Chondrocyte (in vitro differentiated cells): ENCODE measurements around the gene CCNI. TPM values are rescaled to one million over a fixed set of nuclear protein-coding genes. Genes with fewer than 3 reads are reported as not detected.

Source experiments
- DNase-seq: peaks from one replicate; pipeline ENCODE4 v3.0.0; 2021; ENCODE audit warnings: mixed read lengths, low spot score
- H3K27ac Mint-ChIP-seq: one replicate; pipeline ENCODE4 v1.8.0; 2021; ENCODE audit warnings: mild to moderate bottlenecking, moderate library complexity, mixed read lengths; ENCODE audit not compliant: unreplicated experiment
- H3K27me3 Mint-ChIP-seq: 2 replicates; pipeline ENCODE4 v1.8.0; 2021; ENCODE audit warnings: low read depth, mixed read lengths
- H3K36me3 Mint-ChIP-seq: 2 replicates; pipeline ENCODE4 v1.8.0; 2021; ENCODE audit warnings: low read depth, mixed read lengths
- H3K4me1 Mint-ChIP-seq: 2 replicates; pipeline ENCODE4 v1.8.0; 2021; ENCODE audit warnings: low read depth, mild to moderate bottlenecking, mixed read lengths
- H3K4me3 Mint-ChIP-seq: one replicate; pipeline ENCODE4 v1.8.0; 2021; ENCODE audit warnings: mild to moderate bottlenecking, moderate library complexity, mixed read lengths; ENCODE audit not compliant: unreplicated experiment
- H3K9me3 Mint-ChIP-seq: 2 replicates; pipeline ENCODE4 v1.8.0; 2021; ENCODE audit warnings: low read depth, mixed read lengths
- total RNA-seq: library from RNA; stranded (reverse); gene quantifications from 3 replicates; pipeline ENCODE4 v1.2.1, GENCODE V29; 2021
- TF ChIP-seq, protein P1 (sequence below): fragments of 200-600 bp; sonication (generic); IDR thresholded peaks from 2 replicates; pipeline ENCODE4 v1.5.0; 2021; ENCODE audit warnings: antibody characterized with exemption, mild to moderate bottlenecking, moderate library complexity

CCNI gene
- total RNA-seq, 1 donor from 2014 or later, result 220 TPM

DNA sequence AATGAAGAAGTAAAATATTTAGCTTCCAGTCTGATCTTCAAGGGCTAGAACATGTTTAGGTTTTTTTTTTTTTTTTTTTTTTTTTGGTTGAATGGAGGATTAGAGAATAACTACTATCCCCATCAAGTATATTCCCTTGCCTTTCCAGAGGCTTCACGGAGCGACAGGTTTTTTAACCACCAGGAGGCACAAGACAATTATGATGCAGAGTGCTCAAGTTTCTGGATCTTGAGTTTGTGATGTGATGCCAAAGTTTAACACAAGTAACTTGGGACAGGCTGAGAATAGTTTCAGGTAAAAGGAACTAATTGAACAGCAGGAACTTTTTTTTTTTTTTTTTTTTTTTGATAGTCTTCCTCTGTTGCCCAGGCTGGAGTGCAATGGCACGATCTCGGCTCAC lies 30.3 kb downstream of the CCNI start:
- H3K4me1 Mint-ChIP-seq, result peaks cover 68% of the 10 kb centered on the region
- no peak for DNase-seq
- no peak overlapping the region for H3K4me3 Mint-ChIP-seq
- H3K9me3 Mint-ChIP-seq, result no peaks in the 10 kb centered on the region
- H3K27ac Mint-ChIP-seq, result peak overlapping the region; percentile 79
- H3K36me3 Mint-ChIP-seq, result peaks cover 33% of the 10 kb centered on the region
- TF ChIP-seq, protein P1, sequence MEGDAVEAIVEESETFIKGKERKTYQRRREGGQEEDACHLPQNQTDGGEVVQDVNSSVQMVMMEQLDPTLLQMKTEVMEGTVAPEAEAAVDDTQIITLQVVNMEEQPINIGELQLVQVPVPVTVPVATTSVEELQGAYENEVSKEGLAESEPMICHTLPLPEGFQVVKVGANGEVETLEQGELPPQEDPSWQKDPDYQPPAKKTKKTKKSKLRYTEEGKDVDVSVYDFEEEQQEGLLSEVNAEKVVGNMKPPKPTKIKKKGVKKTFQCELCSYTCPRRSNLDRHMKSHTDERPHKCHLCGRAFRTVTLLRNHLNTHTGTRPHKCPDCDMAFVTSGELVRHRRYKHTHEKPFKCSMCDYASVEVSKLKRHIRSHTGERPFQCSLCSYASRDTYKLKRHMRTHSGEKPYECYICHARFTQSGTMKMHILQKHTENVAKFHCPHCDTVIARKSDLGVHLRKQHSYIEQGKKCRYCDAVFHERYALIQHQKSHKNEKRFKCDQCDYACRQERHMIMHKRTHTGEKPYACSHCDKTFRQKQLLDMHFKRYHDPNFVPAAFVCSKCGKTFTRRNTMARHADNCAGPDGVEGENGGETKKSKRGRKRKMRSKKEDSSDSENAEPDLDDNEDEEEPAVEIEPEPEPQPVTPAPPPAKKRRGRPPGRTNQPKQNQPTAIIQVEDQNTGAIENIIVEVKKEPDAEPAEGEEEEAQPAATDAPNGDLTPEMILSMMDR, result peak; percentile 61
- no peaks in the 10 kb centered on the region for H3K27me3 Mint-ChIP-seq

DNA sequence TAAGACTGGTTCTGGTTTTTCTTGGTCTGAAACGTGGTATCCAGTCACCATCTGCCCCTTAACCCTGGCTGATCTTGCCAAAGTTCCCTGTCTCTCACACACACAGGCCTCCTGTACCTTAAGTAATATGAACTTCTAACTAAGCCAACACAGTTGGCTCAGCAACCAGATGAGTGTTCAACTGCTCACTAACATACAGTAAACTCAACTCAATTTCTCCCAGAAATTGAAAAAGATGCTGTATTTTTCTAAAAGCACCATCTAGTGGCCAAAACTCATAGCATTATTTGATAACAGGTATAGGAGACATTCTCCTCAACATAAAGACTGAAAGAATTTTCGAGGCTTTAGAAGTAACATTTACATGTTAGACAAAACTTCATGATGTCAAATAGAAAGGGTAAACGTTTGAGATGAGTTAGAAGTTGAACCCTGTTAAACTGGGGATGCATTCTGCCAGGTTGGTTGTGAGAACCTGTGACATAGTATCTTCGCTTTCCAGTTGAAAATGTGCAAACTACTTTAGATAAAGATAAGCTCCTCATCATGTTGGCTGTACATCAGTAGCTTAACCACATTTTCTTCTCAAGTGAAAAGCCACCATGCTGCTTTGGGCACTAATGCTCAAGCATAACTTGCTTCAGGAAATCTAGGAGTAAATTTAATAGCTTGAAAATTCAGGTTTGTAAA lies 31.2 kb downstream of the CCNI start:
- H3K27me3 Mint-ChIP-seq, result no peaks in the 10 kb centered on the region
- no peak overlapping the region for H3K4me3 Mint-ChIP-seq
- no peak for DNase-seq
- TF ChIP-seq, protein P1, result peak; percentile 83
- H3K4me1 Mint-ChIP-seq, result peaks cover 69% of the 10 kb centered on the region
- H3K27ac Mint-ChIP-seq, result peak overlapping the region; percentile 89
- peaks cover 37% of the 10 kb centered on the region for H3K36me3 Mint-ChIP-seq
- no peaks in the 10 kb centered on the region for H3K9me3 Mint-ChIP-seq

DNA sequence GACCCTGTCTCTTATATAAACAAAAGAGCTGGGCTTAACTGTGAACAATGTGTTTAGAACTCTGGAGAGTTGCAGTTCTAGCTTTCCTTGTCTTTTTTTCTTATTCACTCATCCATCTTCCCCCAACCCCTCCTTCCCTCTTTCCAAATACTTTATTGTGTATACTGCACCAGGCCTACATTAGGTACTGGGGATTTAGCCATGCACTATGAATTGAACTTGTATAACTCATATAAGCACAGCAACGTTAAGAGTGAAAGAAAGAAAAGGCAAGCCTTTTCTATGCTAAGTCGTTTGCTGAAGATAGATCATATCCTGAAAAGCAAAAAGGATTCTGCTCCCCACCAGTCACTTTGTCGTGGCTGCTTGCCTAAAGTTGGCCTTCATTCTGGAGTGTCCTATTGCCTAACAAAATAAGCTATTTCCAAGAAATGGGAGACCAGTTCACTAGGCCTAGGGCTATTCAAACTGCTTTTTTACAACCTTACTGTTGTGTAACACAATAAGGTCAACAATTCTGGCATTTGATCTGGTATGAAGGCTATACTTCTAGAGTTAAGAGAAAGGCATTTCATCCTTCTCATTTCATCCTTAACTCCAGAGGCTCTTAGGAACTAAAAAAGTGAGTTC lies 32.2 kb downstream of the CCNI start:
- Mint-ChIP-seq H3K4me1 (peaks cover 76% of the 10 kb centered on the region), H3K4me3 (no peak overlapping the region), H3K27me3 (no peaks in the 10 kb centered on the region), H3K9me3 (no peaks in the 10 kb centered on the region), H3K27ac (peak overlapping the region; percentile 89), H3K36me3 (peaks cover 43% of the 10 kb centered on the region)
- DNase-seq, result no peak
- TF ChIP-seq, protein P1, result no peak

DNA sequence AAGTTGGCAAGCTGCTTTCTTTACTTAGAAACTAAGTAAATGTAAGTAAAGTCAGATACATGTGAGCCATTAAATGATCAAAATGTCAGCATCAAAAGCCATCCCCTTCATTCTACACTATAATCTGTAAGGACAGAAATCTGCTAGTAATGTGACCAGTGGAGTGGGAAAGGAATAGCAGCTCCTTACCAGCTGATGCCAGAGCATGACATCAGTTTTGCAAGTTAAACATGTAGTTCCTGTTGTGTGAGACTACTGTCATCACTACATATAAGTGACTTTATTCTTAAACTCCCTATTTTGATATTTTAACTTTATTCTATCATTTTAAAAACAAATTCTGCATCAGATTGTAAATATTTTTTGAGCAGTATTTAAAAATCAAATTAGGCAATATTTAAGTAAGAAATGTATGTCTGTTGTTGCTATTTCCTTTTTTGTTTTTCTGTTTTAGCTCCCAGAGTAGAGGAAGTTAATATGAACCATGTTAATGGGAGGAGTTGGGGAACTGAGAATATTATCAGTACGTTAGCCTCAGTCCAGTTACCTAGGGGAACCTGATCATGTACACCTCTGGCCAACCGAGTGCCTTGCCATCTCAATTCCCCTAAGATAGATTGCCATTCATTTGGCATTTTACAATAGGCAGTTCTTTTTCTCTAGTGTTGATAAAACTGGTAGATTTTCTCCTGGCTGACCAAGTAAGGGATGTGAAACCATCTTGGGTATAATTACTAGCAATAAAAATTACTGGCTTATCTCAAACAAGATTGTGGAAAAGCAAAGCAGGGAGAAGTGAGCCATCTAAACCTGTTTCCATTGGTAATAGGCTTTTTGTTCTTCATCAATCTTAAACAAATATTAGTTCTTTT lies 34.7 kb downstream of the CCNI start:
- H3K4me1 Mint-ChIP-seq, result peaks cover 78% of the 10 kb centered on the region
- TF ChIP-seq, protein P1, result no peak
- peaks cover 37% of the 10 kb centered on the region for H3K36me3 Mint-ChIP-seq
- H3K4me3 Mint-ChIP-seq, result no peak overlapping the region
- DNase-seq, result no peak
- H3K9me3 Mint-ChIP-seq, result no peaks in the 10 kb centered on the region
- peak overlapping the region; percentile 78 for H3K27ac Mint-ChIP-seq
- no peaks in the 10 kb centered on the region for H3K27me3 Mint-ChIP-seq

DNA sequence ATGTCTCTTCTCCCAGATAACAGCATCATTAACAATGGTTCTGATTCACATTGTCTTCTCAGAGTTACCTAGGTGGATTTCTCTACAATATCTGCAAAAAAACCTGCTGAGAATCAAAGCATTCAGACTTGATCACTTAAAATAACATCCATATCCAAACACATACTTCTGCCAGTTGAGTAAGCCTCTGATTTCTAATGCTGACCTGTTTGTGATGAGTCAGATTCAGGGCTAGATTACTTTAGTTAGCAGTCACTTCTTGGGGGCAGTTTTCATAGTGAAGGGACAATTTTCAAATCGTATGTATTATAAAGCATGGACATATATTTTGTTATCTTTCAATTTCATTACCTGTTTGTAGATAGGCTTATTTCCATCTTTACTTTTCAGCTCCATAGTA lies 35.5 kb downstream of the CCNI start:
- H3K4me1 Mint-ChIP-seq, result peaks cover 81% of the 10 kb centered on the region
- TF ChIP-seq, protein P1, result no peak
- H3K4me3 Mint-ChIP-seq, result no peak overlapping the region
- no peak for DNase-seq
- peak overlapping the region; percentile 78 for H3K27ac Mint-ChIP-seq
- H3K36me3 Mint-ChIP-seq, result peaks cover 43% of the 10 kb centered on the region
- H3K27me3 Mint-ChIP-seq, result no peaks in the 10 kb centered on the region
- no peaks in the 10 kb centered on the region for H3K9me3 Mint-ChIP-seq
